Hepatocyte (in vitro differentiated cells): Measurements from ENCODE around the gene TMEM174. TPM values are rescaled to one million over a fixed set of nuclear protein-coding genes. Genes with fewer than 3 reads are reported as not detected.

ENCODE experiments used
- DNase-seq: peaks from one replicate; pipeline ENCODE4 v3.0.0-alpha.2; 2016; ENCODE audit warnings: low spot score
- H2AFZ ChIP-seq: fragments of 200-600 bp; sonication (generic); 2 replicates; pipeline ENCODE4 v1.6.0; 2016; ENCODE audit warnings: antibody characterized with exemption, mild to moderate bottlenecking
- H3K27ac ChIP-seq: fragments of 200-600 bp; sonication (generic); 2 replicates; pipeline ENCODE4 v1.5.1; 2016; ENCODE audit warnings: mild to moderate bottlenecking
- H3K27me3 ChIP-seq: fragments of 200-600 bp; sonication (generic); 2 replicates; pipeline ENCODE4 v1.6.1; 2016
- H3K36me3 ChIP-seq: fragments of 200-600 bp; sonication (generic); replicated peaks from 2 replicates; pipeline ENCODE4 v1.5.1; 2016; ENCODE audit warnings: low read depth; ENCODE audit not compliant: insufficient read depth
- H3K4me1 ChIP-seq: fragments of 200-600 bp; sonication (generic); 2 replicates; pipeline ENCODE4 v1.5.1; 2016; ENCODE audit warnings: mild to moderate bottlenecking, moderate library complexity; ENCODE audit not compliant: insufficient read depth
- H3K4me2 ChIP-seq: fragments of 200-600 bp; sonication (generic); 2 replicates; pipeline ENCODE4 v1.6.0; 2016
- H3K4me3 ChIP-seq: fragments of 200-600 bp; sonication (generic); 2 replicates; pipeline ENCODE4 v1.5.1; 2016; ENCODE audit warnings: mild to moderate bottlenecking
- H3K79me2 ChIP-seq: fragments of 200-600 bp; sonication (generic); 2 replicates; pipeline ENCODE4 v1.6.0; 2017; ENCODE audit warnings: mild to moderate bottlenecking
- H3K9me2 ChIP-seq: fragments of 200-600 bp; sonication (generic); replicated peaks from 2 replicates; pipeline ENCODE4 v1.6.0; 2017; ENCODE audit warnings: mild to moderate bottlenecking; ENCODE audit not compliant: insufficient read depth
- H3K9me3 ChIP-seq: fragments of 200-600 bp; sonication (generic); 2 replicates; pipeline ENCODE4 v1.5.1; 2016; ENCODE audit warnings: low read depth, mild to moderate bottlenecking
- H4K20me1 ChIP-seq: fragments of 200-600 bp; sonication (generic); 2 replicates; pipeline ENCODE4 v1.6.0; 2016; ENCODE audit warnings: mild to moderate bottlenecking; ENCODE audit not compliant: insufficient read depth, poor library complexity, severe bottlenecking
- CTCF ChIP-seq: fragments of 200-600 bp; sonication (generic); IDR thresholded peaks from 2 replicates; pipeline ENCODE4 v1.5.1; 2016; ENCODE audit warnings: antibody characterized with exemption, mild to moderate bottlenecking; ENCODE audit not compliant: poor library complexity
- EZH2 ChIP-seq: fragments of 200-600 bp; sonication (generic); IDR thresholded peaks from 2 replicates; pipeline ENCODE4 v1.6.1; 2016; ENCODE audit warnings: antibody characterized with exemption, mild to moderate bottlenecking, borderline replicate concordance
- EZH2phosphoT487 ChIP-seq: fragments of 200-600 bp; sonication (generic); IDR thresholded peaks from one replicate; pipeline ENCODE4 v1.6.1; 2018; ENCODE audit warnings: antibody characterized with exemption, mild to moderate bottlenecking, low read depth, moderate library complexity; ENCODE audit not compliant: unreplicated experiment, severe bottlenecking
- WGBS: methylation state at CpG from one replicate; pipeline ENCODE4 v1.1.6; 2016; ENCODE audit warnings: low lambda C conversion rate; ENCODE audit errors: missing lambda C conversion rate; 5-methylcytosine and 5-hydroxymethylcytosine counted together
- polyA plus RNA-seq: library from polyadenylated mRNA; unstranded; fragments of >200 nt; fragmentation: Nextera tagmentation; extraction: Ambion mirVana; gene quantifications from 2 replicates; pipeline ENCODE4 v1.2.1, GENCODE V29; 2016
- total RNA-seq: library from RNA; depleted of rRNA; stranded (reverse); fragments of >200 nt; gene quantifications from 2 replicates; pipeline ENCODE4 v1.2.3, GENCODE V29; 2014

Gene TMEM174
- total and polyA plus RNA-seq, 2 experiments from 2014 or later, result not detected

GRCh38 chr5:73174100-73174815, 1.3 kb downstream of the TMEM174 start:
- DNase-seq, result no peak
- Histone ChIP-seq H3K79me2 (no peaks in the 10 kb centered on the region), H3K9me3 (no peaks in the 10 kb centered on the region), H3K27me3 (no peaks in the 10 kb centered on the region), H3K27ac (no peak overlapping the region), H2AFZ (no peak overlapping the region), H3K4me3 (no peak overlapping the region), H3K36me3 (no peaks in the 10 kb centered on the region), H3K9me2 (no peaks in the 10 kb centered on the region), H3K4me2 (no peak overlapping the region), H4K20me1 (no peaks in the 10 kb centered on the region), H3K4me1 (no peaks in the 10 kb centered on the region)
- 77% methylated on average over 8 of the region's 8 CpGs for WGBS
- TF ChIP-seq CTCF (no peak), EZH2phosphoT487 (no peak), EZH2 (no peak)

GRCh38 chr5:73176250-73176649, 3.3 kb downstream of the TMEM174 start:
- H2AFZ ChIP-seq, result no peak overlapping the region
- no peak overlapping the region for H3K4me3 ChIP-seq
- no peaks in the 10 kb centered on the region for H3K27me3 ChIP-seq
- H3K79me2 ChIP-seq, result no peaks in the 10 kb centered on the region
- 83% methylated on average over 2 of the region's 2 CpGs for WGBS
- no peak for DNase-seq
- no peaks in the 10 kb centered on the region for H4K20me1 ChIP-seq
- H3K4me1 ChIP-seq, result no peaks in the 10 kb centered on the region
- H3K9me3 ChIP-seq, result no peaks in the 10 kb centered on the region
- no peaks in the 10 kb centered on the region for H3K36me3 ChIP-seq
- H3K27ac ChIP-seq, result no peak overlapping the region
- H3K9me2 ChIP-seq, result no peaks in the 10 kb centered on the region
- TF ChIP-seq CTCF (no peak), EZH2phosphoT487 (no peak), EZH2 (no peak)
- H3K4me2 ChIP-seq, result no peak overlapping the region

GRCh38 chr5:73178265-73178664, 5.3 kb downstream of the TMEM174 start:
- no peak for DNase-seq
- no peaks in the 10 kb centered on the region for H3K27me3 ChIP-seq
- no peaks in the 10 kb centered on the region for H3K9me2 ChIP-seq
- 85% methylated on average over 5 of the region's 5 CpGs for WGBS
- no peaks in the 10 kb centered on the region for H3K4me1 ChIP-seq
- H3K4me3 ChIP-seq, result no peak overlapping the region
- H4K20me1 ChIP-seq, result no peaks in the 10 kb centered on the region
- no peaks in the 10 kb centered on the region for H3K9me3 ChIP-seq
- no peak overlapping the region for H3K27ac ChIP-seq
- TF ChIP-seq CTCF, result no peak
- no peak for TF ChIP-seq EZH2
- no peak for TF ChIP-seq EZH2phosphoT487
- no peaks in the 10 kb centered on the region for H3K36me3 ChIP-seq
- no peak overlapping the region for H3K4me2 ChIP-seq
- no peaks in the 10 kb centered on the region for H3K79me2 ChIP-seq
- H2AFZ ChIP-seq, result no peak overlapping the region

- 88% methylated on average over 3 of the region's 3 CpGs for WGBS
- no peaks in the 10 kb centered on the region for H3K36me3 ChIP-seq
- H3K9me3 ChIP-seq, result no peaks in the 10 kb centered on the region
- no peak overlapping the region for H3K4me3 ChIP-seq
- TF ChIP-seq EZH2phosphoT487 (no peak), CTCF (no peak), EZH2 (no peak)
- H3K79me2 ChIP-seq, result no peaks in the 10 kb centered on the region
- H4K20me1 ChIP-seq, result no peaks in the 10 kb centered on the region
- no peaks in the 10 kb centered on the region for H3K9me2 ChIP-seq
- no peak overlapping the region for H3K4me2 ChIP-seq
- H3K4me1 ChIP-seq, result peaks cover 4% of the 10 kb centered on the region
- H2AFZ ChIP-seq, result no peak overlapping the region
- no peaks in the 10 kb centered on the region for H3K27me3 ChIP-seq
- DNase-seq, result no peak
- H3K27ac ChIP-seq, result no peak overlapping the region
Observed at GRCh38 chr5:73179730-73180129, 6.7 kb downstream of the TMEM174 start.
